Trophoblast cell (in vitro differentiated cells and primary cell): ENCODE results near the gene RBM20.

Experiments
- DNase-seq, 2 donors: peaks; one replicate each; pipeline ENCODE4 v3.0.0-alpha.2; 2016
- H2AFZ ChIP-seq: 2 replicates; pipeline ENCODE4 v1.6.1; 2013; ENCODE audit warnings: low read length, moderate library complexity, mild to moderate bottlenecking; ENCODE audit not compliant: insufficient read depth, poor library complexity
- H2AK5ac ChIP-seq: 2 replicates; pipeline ENCODE4 v1.6.1; 2013; ENCODE audit warnings: mild to moderate bottlenecking, low read length
- H2BK120ac ChIP-seq: 2 replicates; pipeline ENCODE4 v1.6.1; 2013; ENCODE audit warnings: low read length, mild to moderate bottlenecking, moderate library complexity; ENCODE audit not compliant: insufficient read depth, poor library complexity
- H2BK12ac ChIP-seq: 2 replicates; pipeline ENCODE4 v1.6.1; 2013; ENCODE audit warnings: mild to moderate bottlenecking, low read length, moderate library complexity
- H2BK5ac ChIP-seq: 2 replicates; pipeline ENCODE4 v1.6.1; 2013; ENCODE audit warnings: low read length, low read depth, moderate library complexity, mild to moderate bottlenecking; ENCODE audit not compliant: poor library complexity
- H3K14ac ChIP-seq: 2 replicates; pipeline ENCODE4 v1.6.1; 2013; ENCODE audit warnings: mild to moderate bottlenecking, low read length
- H3K18ac ChIP-seq: 2 replicates; pipeline ENCODE4 v1.6.1; 2013; ENCODE audit warnings: mild to moderate bottlenecking, low read length
- H3K23ac ChIP-seq: 2 replicates; pipeline ENCODE4 v1.6.1; 2013; ENCODE audit warnings: low read length
- H3K27ac ChIP-seq: 2 replicates; pipeline ENCODE4 v1.5.1; 2013; ENCODE audit warnings: low read depth, mild to moderate bottlenecking, inconsistent platforms, low read length, moderate library complexity
- H3K27me3 ChIP-seq: 2 replicates; pipeline ENCODE4 v1.6.1; 2013; ENCODE audit warnings: inconsistent platforms, mild to moderate bottlenecking, low read length, moderate library complexity; ENCODE audit not compliant: insufficient read depth
- H3K36me3 ChIP-seq, 2 experiments: 1 replicate in 1 of 2; 2 replicates in 1 of 2; pipeline ENCODE4 v1.6.1; 2013; ENCODE audit warnings: low read length in 2 of 2, mild to moderate bottlenecking in 2 of 2, moderate library complexity in 1 of 2; ENCODE audit not compliant: insufficient read depth in 2 of 2, control insufficient read depth in 1 of 2
- H3K4ac ChIP-seq: 2 replicates; pipeline ENCODE4 v1.6.1; 2013; ENCODE audit warnings: low read depth, mild to moderate bottlenecking, low read length, moderate library complexity
- H3K4me1 ChIP-seq, 2 experiments: 1 replicate in 1 of 2; 2 replicates in 1 of 2; pipeline ENCODE4 v1.6.1; 2013; ENCODE audit warnings: low read length in 2 of 2, mild to moderate bottlenecking in 2 of 2, moderate library complexity in 1 of 2; ENCODE audit not compliant: insufficient read depth in 2 of 2, control insufficient read depth in 1 of 2
- H3K4me2 ChIP-seq: 2 replicates; pipeline ENCODE4 v1.6.1; 2013; ENCODE audit warnings: inconsistent platforms, mild to moderate bottlenecking, low read length, moderate library complexity
- H3K4me3 ChIP-seq: 2 replicates; pipeline ENCODE4 v1.5.1; 2013; ENCODE audit warnings: mild to moderate bottlenecking, low read depth, low read length, inconsistent platforms
- H3K79me1 ChIP-seq: one replicate; pipeline ENCODE4 v1.6.1; 2013; ENCODE audit warnings: low read length
- H3K79me2 ChIP-seq: 2 replicates; pipeline ENCODE4 v1.6.1; 2013; ENCODE audit warnings: low read length, mild to moderate bottlenecking; ENCODE audit not compliant: control insufficient read depth, insufficient read depth, poor library complexity
- H3K9ac ChIP-seq: 2 replicates; pipeline ENCODE4 v1.6.1; 2013; ENCODE audit warnings: mild to moderate bottlenecking, low read length
- H3K9me3 ChIP-seq: 2 replicates; pipeline ENCODE4 v1.6.1; 2013; ENCODE audit warnings: low read depth, mild to moderate bottlenecking, control low read depth, inconsistent platforms, low read length; ENCODE audit not compliant: insufficient read depth
- H4K12ac ChIP-seq: 2 replicates; pipeline ENCODE4 v1.6.1; 2013; ENCODE audit warnings: low read depth, mild to moderate bottlenecking, low read length, moderate library complexity
- H4K8ac ChIP-seq: 2 replicates; pipeline ENCODE4 v1.6.1; 2013; ENCODE audit warnings: low read depth, mild to moderate bottlenecking, low read length, moderate library complexity
- H4K91ac ChIP-seq: one replicate; pipeline ENCODE4 v1.6.1; 2013; ENCODE audit warnings: low read depth, mild to moderate bottlenecking, low read length, moderate library complexity
- WGBS: extraction: QIAGEN DNeasy Blood & Tissue Kit; methylation state at CpG from one replicate; pipeline ENCODE4 v1.1.7; 2013; ENCODE audit warnings: missing lambda C conversion rate; ENCODE audit not compliant: insufficient read length, insufficient coverage; ENCODE audit errors: extremely low coverage; 5-methylcytosine and 5-hydroxymethylcytosine counted together

Gene RBM20

DNA sequence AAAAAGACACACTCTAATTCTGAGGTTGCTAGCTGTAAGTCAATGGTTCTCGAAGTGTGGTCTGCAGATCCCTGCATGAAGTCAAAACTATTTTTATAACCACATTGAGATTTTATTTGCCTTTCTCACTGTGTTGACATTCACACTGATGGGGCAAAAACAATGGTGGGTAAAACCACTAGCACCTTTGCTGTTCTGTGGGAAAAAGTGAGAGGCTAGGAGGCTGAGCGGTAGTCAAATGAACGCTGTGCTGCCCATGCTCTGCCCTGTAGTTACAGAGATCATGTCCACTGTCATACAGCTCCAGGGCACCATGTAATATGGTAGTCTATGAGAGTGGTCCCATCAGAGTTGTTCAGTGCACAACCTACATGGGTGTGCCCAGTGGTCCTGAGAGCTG is 206.0 kb downstream of the RBM20 start:
- H3K14ac ChIP-seq: no peak overlapping the region

DNA sequence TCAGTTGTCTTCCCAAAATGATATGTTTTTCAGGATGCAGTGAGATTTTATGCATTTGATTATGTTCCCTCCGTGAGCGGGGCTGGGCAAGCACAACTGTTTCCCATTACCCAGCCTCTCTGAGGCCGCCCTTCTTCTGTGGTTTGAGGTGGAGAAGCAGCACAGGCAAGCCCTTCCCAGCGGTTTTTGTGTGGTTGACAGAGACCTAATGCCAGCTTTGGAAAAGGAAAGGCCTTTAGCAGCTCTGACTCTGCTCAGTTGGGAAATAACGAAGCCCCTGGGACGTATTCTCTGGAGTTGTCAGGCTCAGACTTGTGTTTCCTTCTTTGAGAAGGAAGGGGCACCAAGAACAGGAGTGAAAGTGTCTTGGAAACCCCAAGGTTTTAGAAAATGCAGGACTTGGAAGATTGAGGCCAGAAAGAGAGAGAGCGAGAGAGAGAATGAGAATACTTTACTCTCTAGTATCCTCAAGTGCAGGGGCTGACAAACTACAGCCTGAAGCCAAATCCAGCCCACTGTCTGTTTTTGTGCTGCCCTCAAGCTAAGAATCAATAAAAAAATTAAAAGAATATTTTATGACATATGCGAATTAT is 207.0 kb downstream of the RBM20 start:
- Histone ChIP-seq H3K4me1 (peaks cover 5 to 15% of the 10 kb centered on the region in 2 experiments), H3K79me2 (no peaks in the 10 kb centered on the region), H3K4me2 (no peak overlapping the region), H3K4ac (no peak overlapping the region), H3K9me3 (no peaks in the 10 kb centered on the region), H3K79me1 (no peaks in the 10 kb centered on the region), H3K14ac (no peak overlapping the region), H2BK120ac (no peak overlapping the region), H2BK12ac (peak overlapping the region; percentile 91), H3K27me3 (no peaks in the 10 kb centered on the region), H2AFZ (no peak overlapping the region), H3K4me3 (no peak overlapping the region), H3K9ac (no peak overlapping the region), H3K36me3 (no peaks in the 10 kb centered on the region), H4K8ac (no peak overlapping the region), H2BK5ac (peak overlapping the region; percentile 30), H3K18ac (peak overlapping the region; percentile 7), H2AK5ac (peak overlapping the region; percentile 5), H4K91ac (peak overlapping the region; percentile 45), H3K23ac (no peak overlapping the region), H3K27ac (no peak overlapping the region), H4K12ac (no peak overlapping the region)
- no peak for DNase-seq
- no CpG with 5 or more reads among the region's 8 CpGs for WGBS

More for the DNA sequence above, 206.0 kb downstream of the RBM20 start:
- Histone ChIP-seq H3K4me2 (no peak overlapping the region), H3K23ac (no peak overlapping the region), H2BK120ac (no peak overlapping the region), H3K4me1 (peaks cover 5 to 12% of the 10 kb centered on the region in 2 experiments), H2BK12ac (no peak overlapping the region), H3K4ac (no peak overlapping the region), H3K27me3 (no peaks in the 10 kb centered on the region), H2BK5ac (no peak overlapping the region), H3K9ac (no peak overlapping the region), H3K79me2 (no peaks in the 10 kb centered on the region), H2AFZ (no peak overlapping the region), H4K8ac (no peak overlapping the region), H4K91ac (no peak overlapping the region), H4K12ac (no peak overlapping the region), H3K79me1 (no peaks in the 10 kb centered on the region), H3K27ac (no peak overlapping the region), H3K9me3 (no peaks in the 10 kb centered on the region), H3K4me3 (no peak overlapping the region), H2AK5ac (no peak overlapping the region), H3K18ac (no peak overlapping the region), H3K36me3 (no peaks in the 10 kb centered on the region)
- no peak for DNase-seq
- WGBS: no CpG with 5 or more reads among the region's 3 CpGs

DNA sequence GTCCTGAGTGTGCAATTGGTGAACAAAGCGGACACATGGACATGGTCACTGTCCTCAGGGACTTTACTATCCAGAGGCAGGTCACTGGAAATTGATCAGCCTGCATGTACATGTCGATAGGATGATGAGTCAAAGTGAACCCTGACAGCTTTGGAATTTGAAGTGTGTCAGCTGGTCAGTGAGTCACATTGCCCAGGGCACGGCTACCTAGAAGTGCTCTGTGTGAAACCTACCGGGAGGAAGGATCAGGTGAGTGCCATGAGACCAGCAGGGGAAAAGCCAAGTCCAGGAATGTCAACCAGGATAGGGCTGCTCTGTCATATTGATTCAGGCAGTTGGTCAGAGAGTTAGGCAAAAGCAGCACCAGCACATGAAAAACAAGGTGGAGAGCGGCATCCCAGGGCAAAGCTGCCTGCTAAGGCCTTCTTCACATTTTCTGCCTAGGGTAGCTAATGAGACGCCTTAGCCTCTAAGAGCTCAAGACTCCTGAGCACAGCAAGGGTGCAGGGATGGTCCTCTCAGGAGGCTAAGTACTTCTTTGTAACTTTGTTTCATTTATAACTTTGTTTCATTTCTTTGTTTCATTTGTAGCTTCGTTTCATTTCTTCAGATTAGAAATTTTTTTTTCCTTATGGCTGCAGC is 208.2 kb downstream of the RBM20 start:
- Histone ChIP-seq H3K27me3 (no peaks in the 10 kb centered on the region), H3K9me3 (no peaks in the 10 kb centered on the region), H3K4ac (no peak overlapping the region), H2BK120ac (no peak overlapping the region), H3K36me3 (no peaks in the 10 kb centered on the region), H2BK5ac (no peak overlapping the region), H3K9ac (no peak overlapping the region), H3K23ac (no peak overlapping the region), H3K4me1 (peaks cover 5 to 17% of the 10 kb centered on the region in 2 experiments), H2AFZ (no peak overlapping the region), H3K79me2 (no peaks in the 10 kb centered on the region), H4K91ac (peak overlapping the region; percentile 20), H2BK12ac (no peak overlapping the region), H3K79me1 (no peaks in the 10 kb centered on the region), H2AK5ac (no peak overlapping the region), H3K4me3 (no peak overlapping the region), H4K8ac (no peak overlapping the region), H4K12ac (no peak overlapping the region), H3K14ac (no peak overlapping the region), H3K4me2 (peak overlapping the region; percentile 16), H3K27ac (no peak overlapping the region), H3K18ac (peak overlapping the region; percentile 69)
- DNase-seq: peak; percentile 93 to 94
- no CpG with 5 or more reads among the region's 7 CpGs for WGBS

DNA sequence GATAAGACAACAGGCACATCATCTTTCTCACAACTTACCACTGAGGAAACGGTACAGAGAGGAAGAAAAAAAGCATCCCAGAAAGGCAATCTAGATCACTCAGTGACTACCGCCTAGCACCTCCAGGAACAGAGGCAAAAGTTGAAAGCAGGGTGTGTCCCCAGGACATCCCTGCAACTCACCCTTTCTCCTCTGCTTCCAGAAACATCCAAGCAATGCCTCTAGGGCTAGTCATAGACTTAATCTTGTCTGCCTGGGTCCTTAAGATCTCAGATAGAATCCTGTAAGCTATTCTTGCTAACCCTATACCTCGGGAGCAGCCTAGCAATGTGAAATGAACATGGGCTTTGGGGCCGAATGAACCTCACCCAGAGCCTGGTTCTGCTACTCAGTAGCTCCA is 208.8 kb downstream of the RBM20 start:
- H3K4ac ChIP-seq: no peak overlapping the region
- H2BK12ac ChIP-seq: peak overlapping the region; percentile 54

More for the DNA sequence above, 208.8 kb downstream of the RBM20 start:
- Histone ChIP-seq H3K23ac (no peak overlapping the region), H3K9me3 (no peaks in the 10 kb centered on the region), H3K18ac (no peak overlapping the region), H3K4me1 (peaks cover 8 to 21% of the 10 kb centered on the region in 2 experiments), H2BK5ac (no peak overlapping the region), H3K4me3 (no peak overlapping the region), H2AFZ (no peak overlapping the region), H2AK5ac (no peak overlapping the region), H2BK120ac (no peak overlapping the region), H4K8ac (no peak overlapping the region), H3K79me2 (no peaks in the 10 kb centered on the region), H4K91ac (no peak overlapping the region), H3K79me1 (no peaks in the 10 kb centered on the region), H3K4me2 (no peak overlapping the region), H3K27me3 (no peaks in the 10 kb centered on the region), H3K36me3 (no peaks in the 10 kb centered on the region), H4K12ac (no peak overlapping the region), H3K27ac (no peak overlapping the region), H3K9ac (no peak overlapping the region), H3K14ac (no peak overlapping the region)
- no CpG with 5 or more reads among the region's 4 CpGs for WGBS
- peak; percentile 54 to 64 for DNase-seq
